Rectal smooth muscle tissue (tissue), 1 donor: ENCODE data around the gene UVRAG.

Source experiments
- H3K27ac ChIP-seq: one replicate; pipeline ENCODE4 v1.7.0; 2013; ENCODE audit warnings: low read depth, low read length, inconsistent platforms
- H3K27me3 ChIP-seq: one replicate; pipeline ENCODE4 v1.7.0; 2013; ENCODE audit warnings: low read length; ENCODE audit not compliant: control insufficient read depth, insufficient read depth
- H3K36me3 ChIP-seq: one replicate; pipeline ENCODE4 v1.7.0; 2013; ENCODE audit warnings: low read length; ENCODE audit not compliant: control insufficient read depth, insufficient read depth
- H3K4me1 ChIP-seq: one replicate; pipeline ENCODE4 v1.7.0; 2013; ENCODE audit warnings: low read length; ENCODE audit not compliant: control insufficient read depth, insufficient read depth
- H3K4me3 ChIP-seq: one replicate; pipeline ENCODE4 v1.7.0; 2013; ENCODE audit warnings: low read length
- H3K9ac ChIP-seq: one replicate; pipeline ENCODE4 v1.7.0; 2013; ENCODE audit warnings: low read length

Gene UVRAG

DNA sequence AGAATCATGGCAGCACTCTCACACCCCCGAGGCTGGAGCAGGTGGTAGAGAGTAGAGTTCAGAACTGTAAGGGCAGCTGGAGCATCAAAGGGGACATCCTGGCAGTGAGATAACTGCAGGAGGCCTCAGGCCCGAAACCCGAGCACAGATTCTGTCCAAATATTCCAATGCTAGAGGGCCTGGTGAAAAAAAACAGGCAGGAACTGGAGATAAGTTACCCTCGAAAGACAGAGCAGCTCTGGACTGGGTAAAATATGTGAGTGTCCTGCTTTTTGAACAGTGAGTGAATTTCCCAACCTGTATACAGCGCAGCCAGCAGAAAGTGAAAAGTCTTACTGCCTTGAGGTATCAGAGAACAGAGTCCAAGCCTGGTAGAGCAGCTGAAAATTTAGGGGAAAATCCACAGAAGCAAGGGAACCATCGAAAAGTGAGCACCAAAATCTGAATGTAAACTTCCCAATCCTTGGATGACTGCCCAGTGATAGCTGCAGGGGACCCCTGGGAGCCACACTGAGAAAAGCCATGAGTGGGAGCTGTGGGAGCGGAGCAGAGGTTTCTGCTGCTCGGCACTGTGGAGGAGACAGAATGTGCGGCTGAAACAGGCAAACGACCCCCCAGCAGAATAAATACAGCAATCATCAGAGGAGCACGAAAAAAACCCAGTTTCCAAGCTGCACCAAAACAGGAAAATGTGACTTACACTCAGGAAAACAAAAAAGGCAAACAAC is 340.7 kb downstream of the UVRAG start:
- Histone ChIP-seq H3K9ac (no peak overlapping the region), H3K27ac (no peak overlapping the region), H3K4me1 (no peaks in the 10 kb centered on the region), H3K27me3 (no peaks in the 10 kb centered on the region), H3K36me3 (no peaks in the 10 kb centered on the region), H3K4me3 (no peak overlapping the region)

DNA sequence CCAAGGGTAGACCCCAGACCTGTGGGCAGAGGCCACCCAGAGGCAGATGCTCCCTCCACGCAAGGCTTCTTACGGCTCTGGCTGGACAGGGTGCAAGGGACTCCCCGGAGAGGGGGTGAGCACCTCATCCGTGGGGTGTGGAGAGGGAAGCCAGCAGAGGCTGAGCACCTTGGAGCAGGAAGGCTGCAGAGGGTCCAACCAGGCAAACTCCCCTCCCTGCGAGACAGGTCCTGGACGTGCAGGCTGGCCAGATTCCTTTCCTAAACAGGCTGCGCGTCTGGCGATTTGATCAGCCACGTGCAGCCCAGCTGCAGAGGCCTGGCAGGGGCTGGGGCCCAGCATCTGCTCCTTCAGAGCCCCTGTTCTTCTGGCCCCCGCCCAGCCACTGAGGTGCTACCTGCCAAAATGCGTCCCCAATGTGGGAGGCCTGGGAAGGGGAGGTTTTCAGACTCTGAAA is 342.0 kb downstream of the UVRAG start:
- Histone ChIP-seq H3K36me3 (no peaks in the 10 kb centered on the region), H3K4me1 (no peaks in the 10 kb centered on the region), H3K9ac (no peak overlapping the region), H3K27ac (no peak overlapping the region), H3K27me3 (no peaks in the 10 kb centered on the region), H3K4me3 (no peak overlapping the region)

DNA sequence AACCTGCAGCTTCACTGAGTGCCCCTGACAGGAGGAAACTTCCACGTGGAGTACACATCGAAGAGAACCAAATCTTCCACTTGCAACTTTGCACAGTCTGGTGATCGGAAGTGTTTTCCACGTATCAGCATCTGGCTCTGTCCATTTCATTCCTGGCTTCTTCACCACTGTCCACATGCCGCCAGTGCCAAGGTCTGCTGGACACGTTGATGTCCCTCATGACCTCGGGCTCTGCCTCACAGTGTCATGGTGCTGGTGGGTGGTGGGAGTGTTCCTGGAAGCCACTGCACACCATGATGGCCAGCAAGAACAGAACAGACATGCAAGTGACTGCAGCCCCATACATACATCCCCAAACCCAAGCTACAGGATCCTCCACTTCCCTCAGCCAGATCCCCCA is 342.9 kb downstream of the UVRAG start:
- H3K27me3 ChIP-seq: no peaks in the 10 kb centered on the region
- no peak overlapping the region for H3K4me3 ChIP-seq
- no peaks in the 10 kb centered on the region for H3K4me1 ChIP-seq
- H3K9ac ChIP-seq: no peak overlapping the region
- H3K36me3 ChIP-seq: no peaks in the 10 kb centered on the region
- no peak overlapping the region for H3K27ac ChIP-seq

DNA sequence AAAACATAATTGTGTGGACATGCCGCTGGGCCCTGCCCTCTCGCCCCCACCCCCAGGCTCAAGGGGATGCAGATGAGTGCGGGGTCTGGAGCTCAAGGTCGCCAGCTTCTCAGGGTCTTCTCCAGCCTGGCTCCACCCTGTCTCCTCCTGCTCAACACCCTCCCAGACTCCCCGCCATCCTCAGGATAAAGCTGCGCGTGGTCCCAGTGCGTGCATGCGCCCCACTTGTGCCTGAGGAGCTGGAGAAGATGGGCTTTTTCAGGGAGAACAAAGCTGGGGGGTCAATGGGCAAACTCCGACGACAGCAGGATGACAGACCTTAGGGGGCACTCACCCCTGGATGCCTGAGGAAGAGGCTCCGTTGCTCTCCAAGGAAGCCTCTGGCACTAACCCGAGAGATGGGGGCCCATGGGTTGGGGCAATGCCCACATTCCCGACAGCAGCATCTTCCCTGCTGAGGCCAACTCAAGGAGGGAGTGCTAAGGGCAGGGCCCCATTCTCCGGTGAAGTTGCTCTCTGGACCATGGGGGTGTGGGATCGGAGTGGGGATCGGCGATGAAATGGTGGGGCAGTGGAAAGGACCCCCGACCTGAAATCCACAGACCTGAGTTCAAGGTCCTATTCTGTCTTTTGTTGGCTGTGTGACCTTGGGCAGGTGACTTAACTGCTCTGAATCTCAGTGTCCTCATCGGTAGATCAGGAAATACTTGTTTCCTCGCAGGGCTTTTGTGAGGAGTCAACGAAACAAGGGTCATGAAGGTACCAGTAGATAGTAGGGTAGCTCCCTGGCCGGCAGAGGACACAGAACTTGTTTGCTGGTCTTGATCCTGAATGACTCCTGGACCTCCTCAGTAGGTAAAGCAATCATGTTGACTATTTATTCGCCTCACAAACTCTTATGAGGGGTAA is 343.6 kb downstream of the UVRAG start:
- Histone ChIP-seq H3K4me3 (no peak overlapping the region), H3K9ac (no peak overlapping the region), H3K4me1 (no peaks in the 10 kb centered on the region), H3K27ac (no peak overlapping the region), H3K27me3 (no peaks in the 10 kb centered on the region), H3K36me3 (no peaks in the 10 kb centered on the region)

DNA sequence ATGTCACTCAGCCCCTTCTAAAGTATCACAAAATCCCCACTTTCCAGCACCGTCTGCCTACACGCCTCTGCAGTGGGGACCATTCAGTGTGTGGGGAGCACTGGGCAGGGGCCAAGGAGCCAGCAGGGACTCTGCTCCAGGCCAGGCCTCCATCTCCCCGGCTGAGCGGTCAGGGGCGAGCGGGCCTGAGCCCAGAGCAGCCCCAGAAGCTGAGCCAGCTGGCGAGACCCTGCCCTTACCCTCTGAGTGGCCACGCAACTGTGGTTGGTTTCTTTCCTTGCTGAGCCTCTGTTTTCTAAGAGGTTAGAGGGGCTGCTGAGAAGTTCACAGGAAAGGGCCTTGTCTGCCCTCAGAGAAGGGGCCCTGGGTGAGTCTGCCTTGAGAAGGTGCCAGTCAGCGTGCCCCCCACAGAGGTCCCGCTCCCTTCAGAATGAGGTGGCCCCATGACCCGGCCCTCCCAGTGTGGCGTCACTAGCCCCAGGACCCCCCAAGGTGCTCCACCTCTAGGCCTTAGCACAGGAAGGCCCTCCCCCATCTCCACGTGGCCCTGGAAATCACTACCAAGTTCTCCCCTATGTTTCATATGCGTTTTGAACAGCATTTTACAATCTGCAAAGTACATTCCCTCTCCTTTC is 344.4 kb downstream of the UVRAG start:
- Histone ChIP-seq H3K9ac (no peak overlapping the region), H3K36me3 (no peaks in the 10 kb centered on the region), H3K27me3 (no peaks in the 10 kb centered on the region), H3K27ac (no peak overlapping the region), H3K4me1 (no peaks in the 10 kb centered on the region), H3K4me3 (no peak overlapping the region)

DNA sequence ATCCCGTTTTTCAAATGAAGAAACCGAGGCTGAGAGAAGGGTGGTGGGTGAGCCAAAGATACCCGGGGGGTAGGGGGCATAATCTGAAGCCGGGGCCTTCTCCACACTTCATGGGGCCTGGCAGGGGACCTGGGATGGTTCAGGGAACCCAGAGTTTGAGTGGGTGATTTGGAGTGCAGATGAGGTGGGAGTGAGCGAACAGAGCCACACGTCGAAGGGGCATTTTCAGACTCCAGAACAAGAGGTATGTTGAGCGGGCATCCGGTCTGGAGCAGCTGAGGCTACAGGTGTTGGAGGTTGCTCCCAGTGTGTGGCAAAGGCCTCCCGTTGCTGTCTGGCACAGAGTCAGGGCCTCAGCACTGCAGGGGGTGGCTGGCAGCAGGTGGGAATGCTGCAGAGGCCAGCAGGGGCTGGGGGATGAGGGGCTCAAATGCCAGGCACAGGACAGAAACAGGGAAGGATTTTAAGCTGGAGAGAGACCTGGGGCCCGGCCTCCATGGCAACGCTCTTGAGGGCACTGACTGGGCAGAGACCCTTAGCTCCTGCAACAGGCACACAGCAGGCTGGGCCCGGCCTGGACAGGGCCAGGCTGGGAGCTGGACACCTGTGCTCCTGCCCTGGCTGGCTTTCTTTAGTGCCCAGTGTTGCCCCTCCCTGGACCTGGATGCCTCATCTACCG is 345.1 kb downstream of the UVRAG start:
- no peak overlapping the region for H3K27ac ChIP-seq
- H3K4me1 ChIP-seq: no peaks in the 10 kb centered on the region
- H3K27me3 ChIP-seq: no peaks in the 10 kb centered on the region
- no peaks in the 10 kb centered on the region for H3K36me3 ChIP-seq
- no peak overlapping the region for H3K9ac ChIP-seq
- no peak overlapping the region for H3K4me3 ChIP-seq

DNA sequence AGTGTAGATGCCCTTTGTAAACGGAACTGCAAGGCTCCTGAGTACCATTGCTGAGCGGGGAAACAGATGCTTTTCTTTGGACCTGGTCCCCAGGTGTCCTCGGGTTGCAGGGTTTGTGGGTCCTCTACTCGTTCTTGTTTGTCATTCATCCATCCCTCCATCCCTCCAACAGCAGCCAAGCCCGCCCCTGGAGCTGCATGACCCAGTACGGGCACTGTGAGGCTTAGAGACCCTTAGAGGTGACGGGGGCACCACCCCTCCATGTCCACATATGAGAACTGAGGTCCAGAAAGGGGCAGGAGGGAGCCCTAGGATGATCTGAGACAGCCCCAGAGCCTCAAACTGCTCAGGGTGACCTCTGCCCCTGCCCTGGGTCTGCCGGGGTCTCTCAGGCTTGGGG is 345.8 kb downstream of the UVRAG start:
- H3K27ac ChIP-seq: no peak overlapping the region
- no peaks in the 10 kb centered on the region for H3K4me1 ChIP-seq
- H3K36me3 ChIP-seq: no peaks in the 10 kb centered on the region
- H3K4me3 ChIP-seq: no peak overlapping the region
- no peak overlapping the region for H3K9ac ChIP-seq
- H3K27me3 ChIP-seq: no peaks in the 10 kb centered on the region

DNA sequence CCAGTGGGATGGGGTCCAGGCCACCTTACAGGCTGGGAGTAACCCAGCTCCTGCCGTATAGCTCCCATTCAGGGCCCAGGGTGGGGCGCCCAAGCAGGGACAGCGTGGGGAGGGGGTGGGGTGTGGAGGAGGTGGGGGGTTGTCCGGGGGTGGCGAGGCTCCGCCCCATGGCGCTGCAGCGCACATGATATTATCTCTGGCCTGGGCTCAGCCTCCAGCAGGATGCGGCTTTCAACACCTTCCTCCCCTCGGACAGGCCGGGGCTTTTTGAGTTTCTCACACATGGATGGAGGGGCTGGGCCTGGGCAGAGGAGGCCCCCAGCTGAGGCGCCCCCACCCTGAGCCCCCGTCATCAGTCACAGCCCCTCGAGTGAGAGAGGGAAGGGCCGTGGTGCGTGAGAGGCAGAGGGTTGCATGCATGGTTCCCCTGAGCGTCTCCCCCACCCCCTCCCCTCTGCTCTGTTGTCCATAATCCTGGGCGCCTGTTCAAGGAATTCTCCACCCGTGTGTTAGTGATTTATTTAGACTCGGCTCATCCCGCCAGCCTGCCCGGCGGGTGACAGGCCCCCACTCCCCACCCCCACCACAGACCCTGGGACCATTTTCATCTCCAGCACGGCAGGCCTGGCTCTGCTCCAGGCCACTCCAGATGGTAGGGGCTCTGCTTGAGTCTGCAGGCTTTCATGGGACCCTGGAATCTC is 346.4 kb downstream of the UVRAG start:
- no peaks in the 10 kb centered on the region for H3K27me3 ChIP-seq
- H3K4me3 ChIP-seq: no peak overlapping the region
- H3K4me1 ChIP-seq: no peaks in the 10 kb centered on the region
- H3K36me3 ChIP-seq: no peaks in the 10 kb centered on the region
- no peak overlapping the region for H3K9ac ChIP-seq
- no peak overlapping the region for H3K27ac ChIP-seq

DNA sequence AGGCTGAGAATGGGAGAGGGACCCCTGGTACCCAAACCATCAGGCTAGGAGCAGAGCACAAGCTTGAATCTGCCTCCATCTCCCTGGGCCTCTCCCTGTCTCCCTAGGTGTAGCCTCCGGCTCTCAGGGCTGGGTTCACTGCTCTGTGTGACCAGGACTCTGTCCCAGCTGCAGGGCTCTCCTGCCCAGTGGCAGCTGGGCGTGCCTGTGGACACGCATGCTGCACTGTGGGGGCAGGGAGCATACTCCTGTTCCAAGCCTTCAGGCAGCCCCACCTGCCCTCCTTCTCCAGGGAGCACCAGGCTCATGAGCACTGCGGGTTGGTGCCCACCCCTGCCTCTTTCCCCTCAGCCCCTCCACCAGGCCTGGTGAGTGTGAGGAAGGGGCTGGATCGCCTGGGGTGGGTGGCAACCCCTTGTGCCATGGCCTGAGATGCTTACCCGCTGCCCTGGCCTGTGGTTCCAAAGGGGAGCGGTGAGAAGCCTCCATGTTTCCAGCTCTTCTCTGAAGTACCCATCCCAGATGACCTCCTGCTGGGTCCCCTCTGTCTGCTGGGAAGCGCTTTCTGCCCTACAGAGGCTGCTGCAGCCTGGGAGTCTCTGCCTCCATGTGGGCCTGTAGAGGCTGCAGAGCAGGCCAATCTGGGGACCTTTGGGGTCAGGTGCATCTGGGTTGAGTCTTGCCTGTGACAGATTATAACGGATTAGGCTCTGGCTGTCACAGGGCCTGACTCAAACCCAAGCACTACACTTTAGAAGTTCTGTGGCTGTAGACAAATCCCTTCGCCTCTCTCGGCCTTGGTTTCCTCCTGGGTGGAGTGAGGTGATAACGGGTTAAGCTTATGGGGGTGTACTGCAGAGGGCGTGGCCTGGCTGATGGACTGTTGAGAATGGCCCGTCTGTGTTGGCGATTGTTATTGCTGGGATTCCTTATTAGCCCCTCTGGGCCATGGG is 347.6 kb downstream of the UVRAG start:
- Histone ChIP-seq H3K36me3 (no peaks in the 10 kb centered on the region), H3K27ac (no peak overlapping the region), H3K4me3 (no peak overlapping the region), H3K9ac (no peak overlapping the region), H3K27me3 (no peaks in the 10 kb centered on the region), H3K4me1 (no peaks in the 10 kb centered on the region)

DNA sequence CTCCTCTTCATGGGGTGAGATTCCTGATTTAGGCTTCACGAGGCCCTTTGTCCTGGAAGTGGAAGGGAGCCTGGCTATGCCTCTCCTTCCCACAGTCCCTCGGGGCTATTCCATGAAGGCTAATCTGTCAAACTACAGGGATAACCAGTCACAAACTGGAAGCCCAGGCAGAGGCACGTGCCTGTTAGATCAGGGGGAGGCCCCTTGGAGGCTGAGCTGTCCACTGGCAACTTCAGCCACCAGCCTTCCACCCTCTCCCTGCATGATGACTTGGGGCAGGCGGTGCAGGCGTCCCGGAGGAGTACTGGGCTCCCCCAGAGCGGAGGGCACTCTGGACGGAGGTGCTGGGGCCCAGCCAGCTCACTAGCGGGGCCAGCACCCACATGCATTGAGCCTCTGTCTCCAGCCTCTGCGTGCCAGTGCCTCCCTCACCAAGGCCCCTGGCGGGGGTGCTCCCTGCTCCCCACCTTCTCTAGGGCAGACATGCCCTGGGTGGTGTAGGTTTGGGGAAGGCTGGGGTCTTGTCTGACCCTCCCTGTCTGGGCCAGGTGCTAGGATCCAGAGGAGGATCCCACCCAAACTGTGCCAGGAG is 348.4 kb downstream of the UVRAG start:
- no peaks in the 10 kb centered on the region for H3K4me1 ChIP-seq
- no peaks in the 10 kb centered on the region for H3K27me3 ChIP-seq
- no peak overlapping the region for H3K27ac ChIP-seq
- no peak overlapping the region for H3K4me3 ChIP-seq
- H3K36me3 ChIP-seq: no peaks in the 10 kb centered on the region
- no peak overlapping the region for H3K9ac ChIP-seq

DNA sequence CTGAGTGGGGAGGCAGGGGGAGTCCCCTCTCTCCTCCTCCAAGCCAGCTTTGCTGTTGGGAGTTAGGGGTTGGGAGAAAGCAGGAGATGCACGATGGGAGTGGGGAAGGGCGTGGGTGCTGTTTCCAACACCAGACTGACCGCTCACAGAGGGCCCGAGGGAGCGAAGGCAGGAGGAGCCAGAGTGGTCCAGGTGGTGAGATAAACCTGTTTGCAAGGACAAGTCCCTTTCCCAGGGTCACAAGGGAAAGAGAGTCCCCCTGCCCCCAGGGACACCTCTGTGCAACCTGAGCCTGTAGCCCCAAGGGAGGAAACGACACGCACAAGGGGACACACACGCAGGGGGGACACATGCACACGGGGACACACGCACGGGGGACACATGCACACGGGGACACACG is 349.1 kb downstream of the UVRAG start:
- Histone ChIP-seq H3K4me1 (no peaks in the 10 kb centered on the region), H3K4me3 (no peak overlapping the region), H3K27ac (no peak overlapping the region), H3K36me3 (no peaks in the 10 kb centered on the region), H3K9ac (no peak overlapping the region), H3K27me3 (no peaks in the 10 kb centered on the region)
